NCI-H526 treated with DMSO at 0.1 percent for 48 hours (cell line): ENCODE results near the gene BCAM.
"Not testable (repeated sequence)": the region's sequence is repeated elsewhere in the genome, so short reads cannot be mapped to it uniquely, and the experiment has no call there.

ENCODE experiments used
- DNase-seq: peaks from one replicate; lab custom pipeline; 2025; lab: John Stamatoyannopoulos, UW

The BCAM gene

DNA sequence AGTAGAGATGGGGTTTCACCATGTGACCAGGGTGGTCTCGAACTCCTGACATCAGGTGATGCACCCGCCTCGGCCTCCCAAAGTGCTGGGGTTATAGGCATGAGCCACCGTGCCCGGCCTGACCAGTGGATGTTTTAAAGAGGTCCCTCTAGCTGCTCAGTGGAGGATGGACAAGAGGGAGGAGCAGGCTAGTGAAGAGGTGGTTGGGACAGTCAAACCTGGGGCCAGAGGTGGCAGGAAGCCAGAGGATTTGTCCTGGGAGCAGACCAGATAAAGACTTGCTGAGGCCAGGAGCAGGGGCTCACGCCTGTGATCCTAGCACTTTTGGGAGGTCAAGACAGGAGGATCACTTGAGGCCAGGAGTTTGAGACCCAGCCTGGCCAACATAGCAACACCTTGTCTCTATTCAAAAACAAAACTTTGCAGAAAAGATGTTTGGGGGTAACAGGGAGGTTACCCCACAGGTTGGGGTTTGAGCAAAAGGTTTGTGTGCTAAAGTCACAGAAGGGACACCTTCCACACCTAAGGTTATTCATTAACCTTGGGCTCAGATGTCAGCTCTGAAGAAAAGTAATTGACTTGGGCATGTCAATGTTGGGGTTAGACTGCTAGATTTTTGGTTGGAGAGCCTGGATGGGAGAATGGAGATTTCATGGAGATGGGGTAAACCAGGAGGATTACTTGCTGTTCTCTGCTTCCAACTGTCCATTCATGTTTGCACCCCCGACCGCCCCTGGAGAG, 9.0 kb downstream of the BCAM start:
- no peak for DNase-seq

DNA sequence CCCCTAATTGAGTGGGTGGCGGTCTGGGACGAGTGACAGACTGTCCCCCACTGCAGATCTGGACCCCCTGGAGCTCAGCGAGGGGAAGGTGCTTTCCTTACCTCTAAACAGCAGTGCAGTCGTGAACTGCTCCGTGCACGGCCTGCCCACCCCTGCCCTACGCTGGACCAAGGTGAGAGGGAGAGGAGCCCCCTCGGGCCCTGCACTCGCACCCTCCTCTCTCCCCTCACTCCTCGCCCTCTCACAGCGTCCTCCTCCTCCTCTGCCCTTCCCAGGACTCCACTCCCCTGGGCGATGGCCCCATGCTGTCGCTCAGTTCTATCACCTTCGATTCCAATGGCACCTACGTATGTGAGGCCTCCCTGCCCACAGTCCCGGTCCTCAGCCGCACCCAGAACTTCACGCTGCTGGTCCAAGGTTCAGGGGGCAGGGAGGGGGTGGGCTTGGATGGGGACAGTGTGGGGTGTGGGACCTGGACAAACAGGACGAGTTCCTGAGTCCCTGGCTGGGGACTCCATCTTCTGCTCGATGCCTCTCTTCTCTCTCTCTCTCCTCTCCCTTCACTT, 9.6 kb downstream of the BCAM start:
- no peak for DNase-seq

DNA sequence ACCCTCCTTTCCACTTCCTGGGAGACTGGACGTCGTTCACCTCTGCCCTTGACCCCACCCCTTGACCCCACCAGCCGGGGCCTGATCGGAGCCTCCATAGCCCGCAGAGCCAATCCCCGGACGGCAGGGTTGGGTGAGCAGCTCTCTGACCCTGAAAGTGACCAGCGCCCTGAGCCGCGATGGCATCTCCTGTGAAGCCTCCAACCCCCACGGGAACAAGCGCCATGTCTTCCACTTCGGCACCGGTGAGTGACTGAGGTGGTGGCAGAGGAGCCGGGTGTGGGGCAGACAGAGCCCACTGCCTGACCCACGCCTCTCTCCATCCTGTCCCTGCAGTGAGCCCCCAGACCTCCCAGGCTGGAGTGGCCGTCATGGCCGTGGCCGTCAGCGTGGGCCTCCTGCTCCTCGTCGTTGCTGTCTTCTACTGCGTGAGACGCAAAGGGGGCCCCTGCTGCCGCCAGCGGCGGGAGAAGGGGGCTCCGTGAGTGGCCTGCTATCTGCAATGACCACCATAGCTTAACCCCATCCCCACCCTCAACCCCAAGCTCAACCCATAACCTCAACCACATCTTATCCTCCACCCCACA, 10.4 kb downstream of the BCAM start:
- no peak for DNase-seq

DNA sequence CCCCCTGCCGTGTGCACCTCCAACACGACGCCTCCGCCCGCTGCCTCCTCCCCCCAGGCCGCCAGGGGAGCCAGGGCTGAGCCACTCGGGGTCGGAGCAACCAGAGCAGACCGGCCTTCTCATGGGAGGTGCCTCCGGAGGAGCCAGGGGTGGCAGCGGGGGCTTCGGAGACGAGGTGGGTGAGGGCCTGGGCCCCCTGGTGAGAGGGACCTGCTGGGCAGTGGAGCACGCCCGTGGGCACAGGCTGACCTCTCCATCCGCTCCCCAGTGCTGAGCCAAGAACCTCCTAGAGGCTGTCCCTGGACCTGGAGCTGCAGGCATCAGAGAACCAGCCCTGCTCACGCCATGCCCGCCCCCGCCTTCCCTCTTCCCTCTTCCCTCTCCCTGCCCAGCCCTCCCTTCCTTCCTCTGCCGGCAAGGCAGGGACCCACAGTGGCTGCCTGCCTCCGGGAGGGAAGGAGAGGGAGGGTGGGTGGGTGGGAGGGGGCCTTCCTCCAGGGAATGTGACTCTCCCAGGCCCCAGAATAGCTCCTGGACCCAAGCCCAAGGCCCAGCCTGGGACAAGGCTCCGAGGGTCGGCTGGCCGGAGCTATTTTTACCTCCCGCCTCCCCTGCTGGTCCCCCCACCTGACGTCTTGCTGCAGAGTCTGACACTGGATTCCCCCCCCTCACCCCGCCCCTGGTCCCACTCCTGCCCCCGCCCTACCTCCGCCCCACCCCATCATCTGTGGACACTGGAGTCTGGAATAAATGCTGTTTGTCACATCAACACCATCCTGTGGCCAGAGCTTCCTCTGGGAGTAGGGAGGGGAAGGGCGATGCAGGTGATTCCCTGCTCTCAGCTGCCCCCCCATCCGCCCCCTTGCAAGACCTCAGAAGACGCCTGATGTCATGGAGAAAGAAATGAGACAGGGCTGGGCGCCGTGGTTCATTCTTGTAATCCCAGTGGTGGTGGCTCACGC, 12.0 kb downstream of the BCAM start:
- no peak for DNase-seq

DNA sequence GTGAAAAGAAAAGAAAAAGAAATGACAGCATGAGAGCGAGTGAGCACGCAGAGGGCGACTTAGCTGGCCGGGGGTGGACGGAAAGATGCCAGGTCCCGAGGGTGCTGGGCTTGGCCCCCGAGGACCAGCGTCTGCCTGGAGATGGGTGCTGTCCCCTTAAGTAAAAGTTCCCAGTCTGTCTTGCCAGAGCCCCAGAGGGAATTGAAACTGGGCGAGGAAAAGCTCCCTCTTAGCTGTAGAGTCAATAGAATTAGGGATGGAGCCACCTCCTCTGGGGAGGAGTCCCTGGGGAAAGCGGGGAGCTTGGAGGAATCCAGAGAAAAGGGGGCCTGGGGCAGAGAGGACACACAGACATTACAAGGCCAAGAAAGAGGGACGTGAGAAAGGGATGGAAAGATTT, 13.3 kb downstream of the BCAM start:
- DNase-seq = no peak

DNA sequence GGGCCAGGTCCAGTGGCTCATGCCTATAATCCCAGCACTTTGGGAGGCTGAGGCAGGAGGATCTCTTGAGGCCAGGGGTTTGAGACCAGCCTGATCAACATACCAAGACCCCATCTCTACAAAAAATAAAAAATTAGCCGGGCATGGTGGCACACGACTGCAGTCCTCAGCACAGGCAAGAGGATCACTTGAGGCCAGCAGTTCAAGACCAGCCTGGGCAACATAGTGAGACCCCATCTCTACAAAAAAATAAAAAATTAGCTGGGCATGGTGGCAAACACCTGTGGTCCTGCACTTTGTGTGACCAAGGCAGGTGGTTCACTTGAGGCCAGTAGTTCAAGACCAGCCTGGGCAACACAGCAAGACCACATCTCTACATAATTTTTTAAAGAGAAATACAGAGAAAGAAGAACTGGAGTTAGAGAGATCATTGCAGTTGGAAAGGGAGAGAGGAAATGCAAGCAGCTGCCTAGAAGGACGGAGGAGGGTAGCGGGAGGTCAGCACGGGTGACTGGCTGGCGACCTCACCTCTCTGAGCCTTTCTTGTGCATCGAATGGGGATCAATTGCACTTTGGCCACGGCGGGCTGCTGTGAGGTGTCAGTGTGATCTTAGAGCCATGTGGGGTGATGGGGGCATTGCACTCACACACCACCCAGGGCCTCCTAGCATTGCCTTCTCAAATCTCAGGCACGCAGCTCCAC, 13.9 kb downstream of the BCAM start:
- DNase-seq = no peak

DNA sequence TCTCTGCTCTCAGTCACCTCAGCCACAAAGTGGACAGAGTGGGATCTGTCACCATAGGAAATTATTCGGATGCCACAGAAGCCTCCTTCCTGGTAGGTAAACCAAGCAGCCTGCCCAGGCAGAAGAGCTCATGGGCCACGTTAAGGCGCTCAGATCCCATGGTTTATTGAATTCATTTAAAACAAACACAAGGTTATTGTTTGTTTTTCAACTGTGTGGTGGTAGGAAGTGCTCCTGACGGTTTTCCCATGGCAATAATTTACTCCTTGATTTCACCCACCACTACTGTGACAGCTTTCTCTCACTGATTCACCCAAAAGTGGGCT, 14.4 kb downstream of the BCAM start:
- DNase-seq = no peak

DNA sequence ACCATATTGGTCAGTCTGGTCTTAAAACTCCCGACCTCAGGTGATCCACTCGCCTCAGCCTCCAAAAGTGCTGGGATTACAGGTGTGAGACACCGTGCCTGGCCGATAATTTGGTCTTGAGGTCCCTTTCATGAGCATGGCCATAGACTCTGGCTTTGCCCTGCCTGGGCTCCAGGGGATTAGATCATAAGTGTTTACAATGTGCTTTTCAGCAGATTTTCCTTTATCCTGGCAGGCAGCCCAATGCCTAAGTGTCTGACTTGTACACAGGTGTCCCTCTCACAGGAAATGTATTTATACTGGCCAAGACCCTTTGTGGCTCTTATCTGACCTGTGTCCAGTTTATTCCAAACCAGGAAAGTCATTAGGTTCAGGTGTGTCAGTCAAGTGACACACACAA, 15.9 kb downstream of the BCAM start:
- no peak for DNase-seq

DNA sequence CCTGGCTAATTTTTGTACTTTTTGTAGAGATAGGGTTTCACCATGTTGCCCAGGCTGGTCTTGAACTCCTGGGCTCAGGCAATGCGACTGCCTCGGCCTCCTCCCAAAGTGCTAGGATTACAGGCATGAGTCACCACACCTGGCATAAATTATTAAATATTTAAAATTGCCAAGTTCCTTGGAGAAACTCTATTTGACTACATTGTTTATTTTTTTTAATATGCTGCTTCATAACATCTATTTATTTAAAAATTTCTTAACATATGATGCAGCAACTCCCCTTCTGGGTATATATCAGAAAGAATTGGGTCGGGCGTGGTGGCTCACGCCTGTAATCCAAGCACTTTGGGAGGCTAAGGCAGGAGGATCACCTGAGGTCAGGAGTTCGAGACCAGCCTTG, 24.0 kb downstream of the BCAM start:
- DNase-seq = not testable (repeated sequence)

DNA sequence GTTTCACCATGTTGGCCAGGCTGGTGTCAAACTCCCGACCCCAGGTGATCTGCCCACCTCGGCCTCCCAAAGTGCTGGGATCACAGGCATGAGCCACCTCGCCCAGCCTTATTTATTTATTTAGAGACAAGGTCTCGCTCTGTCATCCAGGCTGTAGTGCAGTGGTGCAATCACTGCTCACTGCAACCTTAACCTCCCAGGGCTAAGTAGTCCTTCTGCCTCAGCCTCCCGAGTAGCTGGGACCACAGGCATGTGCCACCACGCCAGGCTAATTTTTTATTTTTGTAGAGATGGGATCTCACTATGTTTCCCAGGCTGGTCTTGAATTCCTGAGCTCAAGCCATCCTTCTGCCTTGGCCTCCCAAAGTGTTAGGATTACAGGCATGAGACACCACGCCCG, 25.5 kb downstream of the BCAM start:
- DNase-seq = not testable (repeated sequence)

DNA sequence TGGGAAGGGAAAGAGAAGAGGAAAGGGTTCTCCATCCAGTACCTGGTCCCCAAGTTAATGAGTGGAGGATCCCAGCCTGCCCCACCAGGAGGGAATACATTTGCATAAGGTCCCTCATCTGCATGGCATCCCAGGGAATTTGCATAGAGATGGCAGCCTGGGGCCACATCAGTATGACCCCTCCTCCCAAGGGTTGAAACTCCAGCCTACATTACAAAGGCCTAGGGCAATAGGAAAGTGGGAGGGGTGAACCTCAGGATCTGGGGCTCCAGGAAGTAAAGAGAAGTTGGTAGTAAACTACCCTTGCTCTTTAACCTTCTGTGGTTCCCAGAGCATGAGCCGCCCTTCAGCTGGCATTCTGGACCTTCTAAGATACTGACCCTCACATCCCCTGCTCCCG, 30.4 kb downstream of the BCAM start:
- DNase-seq = peak; percentile 93

DNA sequence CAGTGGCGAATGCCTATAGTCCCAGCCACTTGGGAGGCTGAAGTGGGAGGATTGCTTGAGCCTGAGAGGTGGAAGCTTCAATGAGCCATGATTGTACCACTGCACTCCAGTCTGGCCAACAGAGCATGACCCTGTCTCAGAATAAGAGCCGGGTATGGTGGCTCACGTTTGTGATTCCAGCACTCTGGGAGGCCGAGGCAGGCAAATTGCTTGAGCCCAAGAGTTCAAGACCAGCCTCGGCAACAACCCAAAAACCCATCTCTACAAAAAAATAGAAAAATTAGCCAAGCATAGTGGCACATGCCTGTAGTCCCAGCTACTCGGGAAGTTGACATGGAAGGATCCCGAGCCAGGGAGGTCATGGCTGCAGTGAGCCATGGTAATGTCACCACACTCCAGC, 31.9 kb downstream of the BCAM start:
- DNase-seq = no peak

DNA sequence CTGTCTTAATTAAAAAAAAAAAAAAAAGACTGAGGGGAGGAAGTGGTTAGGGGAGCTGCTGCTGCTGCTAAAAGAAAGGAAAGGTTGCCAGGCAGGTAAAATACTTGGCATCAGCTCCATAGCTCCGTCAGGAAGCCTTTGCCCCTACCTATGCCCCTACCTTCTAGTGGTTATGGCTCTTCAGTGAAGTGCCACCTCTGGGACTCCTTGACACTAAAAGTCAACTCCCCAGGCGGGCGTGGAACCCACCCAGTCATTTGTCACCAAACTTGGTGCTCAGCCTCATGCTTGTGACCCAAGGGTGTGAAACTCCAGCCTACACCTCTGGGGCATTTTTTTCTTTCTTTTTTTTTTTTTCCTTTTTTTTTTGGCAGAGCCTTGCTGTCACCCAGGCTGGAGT, 32.3 kb downstream of the BCAM start:
- DNase-seq = no peak

DNA sequence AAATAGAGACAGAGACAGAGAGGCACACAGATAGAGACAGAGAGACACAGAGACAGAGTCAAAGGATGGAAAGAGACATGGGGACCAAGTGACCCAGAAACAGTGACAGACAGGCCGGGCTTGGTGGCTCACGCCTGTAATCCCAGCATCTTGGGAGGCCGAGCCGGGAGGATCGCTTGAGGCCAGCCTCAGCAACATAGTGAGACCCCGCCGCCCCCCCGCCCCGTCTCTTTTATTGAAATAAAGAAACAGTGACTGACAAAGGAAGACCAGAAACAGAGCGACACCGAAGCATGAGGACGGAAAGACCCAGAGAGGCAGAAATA, 36.3 kb downstream of the BCAM start:
- DNase-seq = no peak

DNA sequence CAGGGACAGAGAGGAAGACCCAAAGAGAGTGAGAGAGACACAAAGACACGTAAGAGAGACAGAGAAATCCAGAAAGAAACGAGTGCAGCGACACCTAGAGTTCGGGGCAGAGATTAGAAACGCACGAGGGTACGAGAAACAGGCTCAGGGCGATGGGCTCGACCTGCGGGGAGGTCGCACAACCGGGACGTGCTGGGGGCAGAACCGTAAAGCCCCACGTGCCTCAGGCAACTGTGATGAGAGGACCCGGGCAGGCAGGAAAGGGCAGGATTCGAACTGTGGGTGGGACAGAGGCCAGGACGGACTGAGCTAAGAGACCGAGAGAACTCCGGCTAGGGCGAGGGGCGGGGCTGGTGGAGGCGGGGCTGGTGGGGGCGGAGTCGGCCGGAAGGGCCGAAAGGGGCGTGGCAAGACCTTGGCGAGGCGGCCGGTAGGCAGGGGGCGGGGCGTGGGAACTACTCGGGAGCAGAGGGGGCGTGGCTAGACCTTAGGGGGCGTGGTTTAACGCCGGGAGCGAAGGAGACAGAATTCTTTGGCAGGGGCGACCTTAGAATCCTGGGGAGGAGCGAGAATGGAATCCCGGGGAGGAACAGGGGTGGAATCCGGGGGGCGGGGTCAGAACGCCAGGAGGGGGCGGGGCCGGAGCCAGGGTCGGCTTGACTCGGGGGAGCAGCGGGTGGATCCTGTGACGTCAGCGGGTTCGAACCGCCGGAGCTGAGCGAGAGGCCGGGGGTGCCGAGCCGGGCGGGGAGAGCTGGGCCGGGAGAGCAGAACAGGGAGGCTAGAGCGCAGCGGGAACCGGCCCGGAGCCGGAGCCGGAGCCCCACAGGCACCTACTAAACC, 36.9 kb downstream of the BCAM start, which contains the start of gene NECTIN2:
NECTIN2 (plus strand) TSS at position 686 of the 843 bp plus-strand sequence. CDS start 229 bp downstream, outside the sequence.
- peak; percentile 91 for DNase-seq

DNA sequence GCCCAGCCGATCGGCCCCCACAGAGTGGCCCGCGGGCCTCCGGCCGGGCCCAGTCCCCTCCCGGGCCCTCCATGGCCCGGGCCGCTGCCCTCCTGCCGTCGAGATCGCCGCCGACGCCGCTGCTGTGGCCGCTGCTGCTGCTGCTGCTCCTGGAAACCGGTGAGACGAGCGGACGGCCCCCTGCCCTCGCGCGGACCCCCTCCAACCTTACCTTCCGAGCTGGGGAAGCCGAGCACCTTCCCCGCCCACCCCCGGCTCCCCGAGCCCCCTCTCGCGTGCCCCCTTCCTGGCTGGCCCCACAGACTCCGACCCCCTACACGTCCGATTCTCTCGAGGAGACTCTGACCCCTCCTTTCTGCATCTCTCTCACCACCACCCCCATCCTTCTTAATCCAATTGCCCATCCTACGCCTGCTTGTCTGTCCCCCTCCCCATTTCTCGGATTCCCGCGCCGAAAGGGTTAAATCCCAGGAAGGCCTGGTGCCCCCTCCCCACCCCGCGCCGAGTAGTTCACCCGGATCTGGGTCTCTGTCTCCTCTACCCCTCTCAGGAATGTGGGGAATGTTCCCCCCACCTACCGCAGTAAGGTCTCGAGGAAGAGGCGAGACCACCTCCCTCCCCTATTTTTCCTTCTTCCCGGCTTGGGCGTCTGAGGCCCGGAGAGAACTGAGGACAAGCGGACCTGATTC, 37.7 kb downstream of the BCAM start:
- peak; percentile 47 for DNase-seq

DNA sequence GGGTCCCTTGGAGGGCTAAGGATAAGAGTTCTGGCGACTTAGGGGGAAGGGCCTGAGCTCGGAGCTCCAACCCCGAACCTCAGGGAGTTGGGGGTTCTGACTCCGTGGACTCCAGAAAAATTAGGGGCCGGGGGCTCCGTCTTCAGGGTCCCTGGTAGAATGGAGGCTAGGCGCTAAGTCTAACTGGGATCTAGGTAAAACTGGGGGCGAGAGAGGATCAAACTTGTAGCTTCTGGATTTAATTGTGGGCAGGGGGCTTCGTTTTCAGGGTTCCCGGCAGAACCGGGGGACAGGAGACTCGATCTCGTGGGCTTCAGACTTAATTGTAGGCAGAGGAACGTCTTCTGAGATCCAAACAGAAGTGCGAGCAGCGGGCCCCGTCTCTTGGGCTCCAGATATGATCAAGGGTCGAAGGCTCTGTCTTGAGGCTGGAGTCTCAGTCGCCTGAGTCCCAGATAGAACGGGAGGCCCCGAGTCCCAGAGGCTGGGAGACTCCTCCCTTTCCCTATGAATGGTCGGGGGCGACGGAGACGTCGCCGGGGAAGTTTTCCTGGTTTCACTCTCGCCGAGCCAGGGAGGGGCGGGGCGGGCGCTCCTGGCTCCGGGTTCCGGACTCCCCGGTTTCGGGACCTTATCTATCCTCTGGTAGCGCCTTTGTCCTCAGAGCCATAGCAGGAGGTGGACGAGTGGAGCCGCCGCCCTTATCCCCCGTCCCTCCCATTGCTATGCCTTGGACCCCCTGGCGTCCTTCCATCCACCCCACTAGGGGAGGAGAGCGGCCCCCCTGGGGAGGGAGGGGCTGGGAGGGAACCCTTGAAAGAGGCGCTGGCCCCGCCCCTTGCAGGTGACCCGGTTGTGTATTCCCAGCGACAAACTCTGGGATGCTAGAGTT, 38.5 kb downstream of the BCAM start:
- peak; percentile 28 for DNase-seq

DNA sequence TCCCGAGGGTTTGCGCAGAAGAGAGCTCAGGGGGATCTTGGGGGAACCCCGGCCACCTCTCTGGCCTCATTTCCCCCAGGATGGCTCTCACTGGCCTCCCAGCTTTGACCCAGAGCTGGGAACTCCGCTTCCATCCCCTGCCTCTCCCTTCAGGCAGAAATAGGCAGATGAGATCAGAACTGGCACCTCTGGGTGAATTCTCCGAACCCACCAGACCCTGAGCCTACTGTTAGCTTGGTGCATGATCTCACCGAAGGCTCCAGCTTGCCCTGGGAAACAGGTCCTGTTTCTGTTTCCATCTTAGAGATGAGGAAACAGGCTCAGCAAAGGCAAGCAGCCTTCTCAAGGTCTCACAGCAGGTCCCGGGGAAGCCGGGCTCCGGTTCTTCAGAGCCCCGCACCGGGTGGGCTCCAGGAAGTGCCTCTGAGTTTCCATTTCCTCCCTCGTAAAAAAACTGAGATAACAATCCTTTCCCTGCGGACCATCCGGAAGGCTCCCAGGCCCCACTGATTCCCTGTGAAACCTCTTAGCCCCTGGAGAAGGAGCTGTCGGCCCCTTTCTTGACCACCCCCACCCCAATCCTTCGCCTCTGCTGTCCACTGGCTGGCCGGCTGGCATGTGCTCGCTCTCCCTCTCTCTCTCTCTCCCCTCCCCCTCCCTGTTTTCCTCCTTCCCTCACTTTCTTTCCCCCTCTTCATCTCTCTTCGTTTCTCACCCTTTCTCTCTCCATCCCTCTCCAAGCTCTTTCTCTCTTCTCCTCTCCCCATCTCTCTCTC, 39.3 kb downstream of the BCAM start:
- DNase-seq = no peak
